ENCODE data around the gene CRABP2.

DNA sequence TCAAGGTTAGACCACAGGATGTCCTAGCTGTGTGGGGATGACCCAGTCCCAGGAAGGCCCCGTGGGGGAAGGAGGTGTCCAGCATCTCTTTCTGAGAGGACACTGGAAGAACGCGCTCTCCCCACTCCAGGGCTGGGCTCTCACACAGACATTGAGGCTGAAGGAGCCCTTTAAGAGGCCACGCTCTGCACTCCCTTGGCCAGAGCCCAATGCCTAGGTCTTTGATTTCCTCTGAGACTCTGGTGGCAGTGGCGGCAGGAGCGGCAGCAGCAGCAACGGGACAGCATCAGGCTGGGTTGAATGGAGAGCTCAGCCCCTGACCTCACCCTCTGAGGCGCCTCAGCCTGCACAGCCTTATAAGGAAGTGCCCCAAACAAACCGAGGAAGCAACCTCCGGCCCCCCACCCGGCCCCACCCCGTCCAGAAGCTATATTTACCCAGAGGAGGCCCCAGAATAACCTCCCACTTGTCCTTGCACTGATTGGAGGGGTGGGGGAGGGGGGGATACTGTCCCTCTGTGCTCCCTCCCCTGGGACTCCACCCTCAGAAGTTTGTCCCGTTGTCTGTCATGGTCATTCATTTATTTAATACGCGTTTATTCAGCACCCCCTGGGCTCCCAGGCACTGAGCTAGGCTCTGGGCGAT, 40.5 kb downstream of the CRABP2 start:
- TF ChIP-seq, protein P1, sequence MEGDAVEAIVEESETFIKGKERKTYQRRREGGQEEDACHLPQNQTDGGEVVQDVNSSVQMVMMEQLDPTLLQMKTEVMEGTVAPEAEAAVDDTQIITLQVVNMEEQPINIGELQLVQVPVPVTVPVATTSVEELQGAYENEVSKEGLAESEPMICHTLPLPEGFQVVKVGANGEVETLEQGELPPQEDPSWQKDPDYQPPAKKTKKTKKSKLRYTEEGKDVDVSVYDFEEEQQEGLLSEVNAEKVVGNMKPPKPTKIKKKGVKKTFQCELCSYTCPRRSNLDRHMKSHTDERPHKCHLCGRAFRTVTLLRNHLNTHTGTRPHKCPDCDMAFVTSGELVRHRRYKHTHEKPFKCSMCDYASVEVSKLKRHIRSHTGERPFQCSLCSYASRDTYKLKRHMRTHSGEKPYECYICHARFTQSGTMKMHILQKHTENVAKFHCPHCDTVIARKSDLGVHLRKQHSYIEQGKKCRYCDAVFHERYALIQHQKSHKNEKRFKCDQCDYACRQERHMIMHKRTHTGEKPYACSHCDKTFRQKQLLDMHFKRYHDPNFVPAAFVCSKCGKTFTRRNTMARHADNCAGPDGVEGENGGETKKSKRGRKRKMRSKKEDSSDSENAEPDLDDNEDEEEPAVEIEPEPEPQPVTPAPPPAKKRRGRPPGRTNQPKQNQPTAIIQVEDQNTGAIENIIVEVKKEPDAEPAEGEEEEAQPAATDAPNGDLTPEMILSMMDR (IDR thresholded peaks at IDR 0.05), result no peak
- TF ChIP-seq EP300 (IDR thresholded peaks at IDR 0.05), result no peak
- TF ChIP-seq POLR2AphosphoS5 (IDR thresholded peaks at IDR 0.05), result peak in 1 of 2 donors; percentile 17

Data from upper lobe of left lung (tissue), 4 donors.